Activated CD8-positive, alpha-beta memory T cell treated with anti-CD3 and anti-CD28 coated beads for 1 hour (primary cell): ENCODE measurements around the gene LGALS7.
A peak's percentile ranks its signal among the peaks of the same experiment; 100 is the strongest.

Experiments used
- DNase-seq, 2 donors: peaks; one replicate each; pipeline ENCODE4 v3.0.0-alpha.2; 2020; ENCODE audit warnings: low read depth in 1 of 2; ENCODE audit errors: extremely low read depth in 1 of 2

Gene LGALS7

DNA sequence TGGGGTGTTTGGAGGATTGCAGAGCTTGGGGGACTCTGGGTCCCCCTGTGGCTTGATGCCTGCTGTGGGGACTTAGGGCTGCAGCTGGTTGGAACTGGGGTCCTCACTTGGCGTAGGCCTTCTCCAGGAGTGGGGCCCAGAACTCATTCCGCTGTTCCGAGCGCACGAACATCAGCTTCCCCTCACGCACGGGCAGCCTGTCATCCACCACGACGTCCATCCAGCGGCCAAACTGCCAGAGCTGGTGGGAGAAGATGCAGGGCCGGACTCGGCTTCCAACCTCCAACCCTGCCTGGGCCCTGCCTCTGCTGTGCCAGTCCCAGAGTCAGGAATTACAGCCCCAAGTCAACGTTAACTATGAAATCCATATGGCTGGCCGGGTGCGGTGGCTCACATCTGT, 31.6 kb downstream of the LGALS7 start:
- DNase-seq, result no peak

DNA sequence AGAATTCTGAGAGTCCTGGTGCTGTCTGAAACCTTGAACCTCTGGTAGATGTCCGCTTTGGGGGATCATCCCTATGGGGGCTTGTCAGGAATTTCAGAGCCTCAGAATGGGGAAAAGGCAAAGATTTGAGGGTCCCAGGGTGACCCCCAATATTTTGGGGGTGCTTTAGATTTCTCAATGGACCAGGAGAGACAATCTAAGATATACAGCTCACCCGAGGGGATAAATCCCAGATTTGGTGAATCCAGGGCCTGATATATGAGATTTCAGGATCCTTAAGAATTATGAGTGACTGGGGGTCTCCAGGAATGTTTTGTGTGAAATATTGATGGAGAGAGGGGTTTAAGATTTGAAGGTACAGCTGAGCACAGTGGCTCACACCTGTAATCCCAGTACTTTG, 32.4 kb downstream of the LGALS7 start:
- DNase-seq, result no peak

DNA sequence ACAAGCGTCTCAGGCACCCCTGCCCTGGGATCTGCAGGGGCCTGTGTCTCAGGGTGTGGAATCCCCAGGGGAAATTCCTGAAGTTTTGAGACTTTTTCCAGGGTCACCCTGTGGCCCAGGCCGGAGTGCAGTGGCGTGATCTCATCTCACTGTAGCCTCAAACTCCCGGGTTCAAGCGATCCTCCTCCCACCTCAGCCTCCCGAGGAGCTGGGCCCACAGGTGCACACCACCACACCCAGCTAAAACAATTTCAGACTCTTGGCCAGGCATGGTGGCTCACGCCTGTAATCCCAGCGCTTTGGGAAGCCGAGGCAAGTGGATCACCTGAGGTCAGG, 33.1 kb downstream of the LGALS7 start:
- DNase-seq, result no peak

DNA sequence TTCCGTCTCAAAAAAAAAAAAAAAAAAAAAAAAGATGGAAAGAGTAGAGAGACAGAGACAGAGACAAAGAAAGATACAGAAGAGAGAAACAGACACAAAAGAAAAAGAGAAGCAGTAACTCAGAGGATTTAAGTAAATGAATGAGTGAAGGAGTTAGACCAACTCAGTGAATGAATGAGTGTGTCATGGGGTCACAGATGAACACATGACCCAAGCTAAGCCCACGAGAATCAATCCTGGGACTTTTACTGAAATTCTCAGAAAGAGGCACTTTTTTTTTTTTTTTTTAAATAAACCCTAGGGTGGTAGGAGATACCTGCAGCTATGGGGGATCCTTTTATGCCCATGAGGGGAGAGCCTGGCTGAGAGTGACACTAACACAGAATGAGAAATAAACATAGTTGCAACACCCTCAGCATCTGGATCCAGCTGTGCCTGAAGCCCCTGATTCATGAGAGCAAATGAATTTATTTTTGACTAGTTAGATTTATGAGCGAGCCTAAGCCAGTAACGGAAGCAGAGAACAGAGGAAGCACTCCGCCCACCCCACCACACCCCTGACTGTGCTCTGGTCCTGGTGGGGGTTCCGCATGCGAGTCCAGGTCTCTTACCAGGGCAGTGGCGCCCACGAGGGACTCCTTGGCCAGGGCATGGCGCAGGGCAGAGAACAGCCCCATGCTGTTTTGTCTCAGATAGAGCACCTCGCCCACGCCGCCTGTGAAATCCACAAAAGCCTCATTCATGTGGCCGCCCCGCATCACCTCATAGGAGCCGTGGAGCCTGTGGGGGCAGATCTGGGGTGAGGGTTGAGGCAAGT, 33.7 kb downstream of the LGALS7 start:
- no peak for DNase-seq

DNA sequence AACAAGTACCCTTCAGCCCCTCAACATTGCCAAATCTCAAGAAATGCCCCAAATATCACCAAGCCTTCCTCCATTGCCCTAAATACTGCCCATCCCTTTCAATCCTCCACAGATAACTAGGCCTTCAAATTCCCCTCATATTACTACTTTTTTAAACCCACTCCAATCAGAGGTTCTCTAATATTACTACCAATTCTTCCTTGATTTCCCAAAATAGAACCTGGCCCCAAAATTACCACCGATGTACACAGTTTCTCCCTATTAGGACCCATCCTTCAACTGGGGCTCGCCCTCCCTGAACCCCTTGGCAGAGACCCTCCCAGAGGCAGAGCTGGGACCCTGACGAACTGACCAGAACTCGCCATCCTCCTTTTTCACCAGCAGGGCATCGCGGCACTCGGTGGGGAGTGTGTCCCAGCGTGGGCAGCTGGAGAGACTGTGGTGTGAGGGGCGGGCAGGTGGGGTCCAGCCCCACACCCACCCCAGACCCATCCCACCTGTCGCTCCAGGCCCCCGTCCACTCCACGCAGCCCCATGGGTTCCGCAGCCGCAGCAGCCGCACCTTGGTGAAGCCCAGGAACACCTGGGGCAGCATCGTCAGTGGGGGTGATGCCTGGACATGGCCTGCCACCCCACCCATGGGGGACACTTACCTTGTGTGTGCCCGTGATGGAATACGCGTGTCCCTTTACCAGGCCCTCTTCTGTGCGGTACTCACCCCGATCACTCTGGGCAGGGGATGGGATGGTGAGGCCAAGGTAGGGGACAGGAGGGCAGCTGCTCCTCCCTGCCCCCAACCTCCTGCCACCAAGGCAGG, 35.2 kb downstream of the LGALS7 start:
- no peak for DNase-seq

DNA sequence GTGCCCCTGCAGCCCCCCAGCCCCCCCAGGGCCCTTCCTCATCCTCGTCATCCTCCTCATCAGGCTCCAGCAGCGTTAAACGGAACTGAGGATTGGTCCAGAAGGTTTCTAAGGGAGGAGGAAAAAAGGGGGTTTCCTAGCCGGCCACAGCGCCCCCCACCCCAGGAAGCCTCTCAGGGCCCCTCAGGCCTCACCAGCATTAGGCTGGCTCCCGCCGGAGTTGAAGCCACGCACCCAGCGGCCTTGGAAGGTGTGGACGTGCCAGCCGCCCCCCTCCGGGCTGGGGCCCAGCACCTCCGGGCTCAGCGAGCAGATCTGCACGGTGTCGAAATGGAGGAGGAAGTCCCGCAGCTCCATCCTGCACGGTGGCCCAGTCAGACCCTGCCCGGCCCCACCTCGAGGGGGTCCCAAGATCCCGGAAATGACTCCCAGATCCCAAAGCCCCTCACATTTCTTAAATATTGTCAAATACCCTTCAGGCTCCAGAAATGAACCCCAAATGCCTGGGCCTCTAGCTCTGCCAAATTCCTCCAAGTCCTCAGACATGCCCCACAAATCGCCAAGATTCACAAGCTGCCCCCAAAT, 35.9 kb downstream of the LGALS7 start:
- DNase-seq, result no peak

DNA sequence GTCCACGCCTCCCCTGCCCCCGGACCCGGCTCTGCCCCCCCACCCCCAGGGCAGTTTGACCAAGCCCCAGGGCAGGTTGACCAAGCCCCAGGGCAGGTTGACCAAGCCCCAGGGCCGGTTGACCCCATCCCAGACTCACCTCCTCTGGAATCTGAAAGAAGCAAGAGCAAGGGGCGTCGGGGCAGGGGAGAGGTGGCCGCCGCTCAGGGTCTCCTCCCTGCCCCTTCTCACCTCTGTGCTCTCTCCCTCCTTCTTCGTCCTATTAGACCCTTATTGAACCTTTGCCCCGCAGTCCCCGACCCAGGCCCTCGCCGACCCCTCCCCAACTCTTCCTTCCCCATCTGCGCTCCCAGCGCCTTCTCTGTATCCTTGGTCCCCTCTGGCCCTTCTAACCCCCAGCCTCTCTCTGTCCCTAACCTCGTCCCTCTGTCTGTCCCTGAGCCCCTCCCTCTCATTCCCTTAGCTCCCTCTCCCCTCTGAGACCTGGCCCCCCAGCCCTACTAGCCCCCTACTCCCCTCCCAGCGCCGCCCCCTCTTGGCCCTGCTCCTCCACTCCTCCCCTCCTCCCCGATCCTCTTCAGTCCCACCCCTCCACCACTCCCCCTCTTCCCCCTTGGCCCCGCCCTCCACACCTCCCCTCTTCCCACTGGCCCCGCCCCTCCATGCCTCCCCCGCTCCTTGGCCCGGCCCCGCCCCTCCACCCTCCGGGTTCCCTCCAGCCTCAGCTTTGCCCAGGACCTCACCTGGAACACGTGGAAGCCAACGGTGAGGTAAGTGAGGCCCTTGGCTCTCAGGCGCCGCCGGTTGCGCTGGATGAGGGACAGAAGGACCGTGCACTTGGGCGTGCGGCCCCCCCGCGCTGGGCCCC, 36.7 kb downstream of the LGALS7 start:
- DNase-seq, result peak; percentile 38 to 47

DNA sequence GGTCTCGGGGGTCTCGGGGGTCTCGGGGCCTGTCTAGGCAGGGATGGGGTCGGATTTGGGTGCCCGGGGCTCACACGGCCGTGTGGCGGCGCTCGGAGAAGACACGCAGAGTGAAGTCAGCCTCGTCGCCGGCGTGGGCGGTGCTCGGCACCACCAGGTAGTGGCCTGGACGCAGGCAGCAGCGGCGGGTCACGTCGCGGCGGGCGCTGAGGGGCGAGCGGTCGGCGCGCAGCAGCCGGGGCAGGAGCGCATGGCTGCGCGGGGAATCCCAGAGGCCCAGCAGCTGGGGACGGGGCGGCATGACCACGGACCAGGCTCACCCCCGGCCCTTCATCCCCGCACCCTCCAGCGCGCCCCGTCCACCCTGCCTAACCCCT, 37.3 kb downstream of the LGALS7 start:
- peak; percentile 25 to 39 for DNase-seq

DNA sequence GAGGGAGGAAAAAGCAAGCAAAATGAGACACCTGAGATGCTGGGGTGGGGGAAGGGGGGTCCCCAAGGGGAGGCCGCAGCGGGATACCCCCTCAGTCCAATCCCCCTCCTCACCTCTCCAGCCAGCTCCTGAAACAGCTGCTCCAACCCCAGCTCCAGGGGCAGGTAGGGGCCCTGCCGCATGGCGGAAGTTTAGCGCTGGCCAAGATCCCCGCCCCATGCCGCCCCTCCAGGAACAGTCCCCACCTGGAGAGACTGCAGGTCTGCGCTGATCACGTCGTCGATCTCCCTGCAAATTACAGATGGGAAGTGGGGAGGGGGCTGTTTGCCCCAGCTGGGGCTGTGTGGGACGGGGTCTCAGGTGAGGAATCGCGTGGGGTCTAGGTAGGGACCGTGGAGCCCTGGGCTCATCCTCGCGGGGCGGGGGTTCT, 38.0 kb downstream of the LGALS7 start:
- no peak for DNase-seq

DNA sequence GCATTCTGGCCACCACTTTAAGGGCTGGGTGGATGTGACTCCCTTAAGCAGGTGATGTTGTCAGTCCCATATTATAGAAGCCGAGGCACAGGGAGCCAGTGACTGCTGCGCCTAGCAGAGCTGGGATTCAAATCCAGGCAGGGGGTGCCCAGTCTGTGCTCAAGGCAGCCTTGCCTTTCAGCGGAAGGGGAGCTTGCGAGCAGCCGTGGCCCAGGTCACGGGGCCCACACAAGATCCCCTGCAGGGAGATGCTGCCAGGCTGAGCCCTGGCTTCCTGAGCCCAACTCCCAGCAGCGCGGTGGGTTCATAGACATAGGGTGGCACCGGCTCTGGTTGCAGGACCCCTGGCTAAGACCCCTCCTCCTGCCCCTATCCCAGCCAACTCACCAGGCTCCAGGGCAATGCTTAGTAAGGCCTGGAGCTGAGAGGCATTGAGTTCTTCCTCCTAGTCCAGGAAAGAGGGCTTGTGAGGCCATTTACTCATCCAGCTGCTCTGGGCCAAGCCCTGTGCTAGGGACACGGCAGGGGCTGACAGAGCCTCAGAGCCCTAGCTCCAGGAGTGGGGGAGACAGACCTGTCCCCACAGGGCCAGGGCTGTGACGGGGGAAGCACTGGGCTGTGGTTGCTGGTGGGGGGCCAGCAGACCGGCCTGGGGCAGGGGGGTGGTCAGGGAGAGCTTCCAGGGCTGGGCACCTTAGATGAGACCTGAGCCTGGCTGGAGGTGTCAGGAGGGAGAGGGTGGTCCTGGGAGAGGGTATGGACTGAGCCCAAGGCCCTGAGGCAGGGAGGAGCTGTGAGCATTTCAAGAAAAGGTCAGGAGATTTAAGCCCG, 38.7 kb downstream of the LGALS7 start:
- DNase-seq, result no peak

DNA sequence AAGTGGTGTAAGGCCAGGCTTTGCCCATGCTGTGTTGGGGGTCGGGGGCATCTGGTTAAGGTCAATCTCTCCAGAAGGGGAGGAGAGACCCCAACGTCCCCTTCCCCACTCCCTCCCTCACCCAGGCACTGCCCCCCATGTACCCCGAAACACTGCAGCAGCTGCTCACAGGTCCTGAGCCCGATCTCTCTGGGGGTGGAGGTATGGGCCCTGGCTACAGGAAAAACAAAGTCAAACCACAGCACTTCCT, 39.2 kb downstream of the LGALS7 start:
- DNase-seq, result no peak

DNA sequence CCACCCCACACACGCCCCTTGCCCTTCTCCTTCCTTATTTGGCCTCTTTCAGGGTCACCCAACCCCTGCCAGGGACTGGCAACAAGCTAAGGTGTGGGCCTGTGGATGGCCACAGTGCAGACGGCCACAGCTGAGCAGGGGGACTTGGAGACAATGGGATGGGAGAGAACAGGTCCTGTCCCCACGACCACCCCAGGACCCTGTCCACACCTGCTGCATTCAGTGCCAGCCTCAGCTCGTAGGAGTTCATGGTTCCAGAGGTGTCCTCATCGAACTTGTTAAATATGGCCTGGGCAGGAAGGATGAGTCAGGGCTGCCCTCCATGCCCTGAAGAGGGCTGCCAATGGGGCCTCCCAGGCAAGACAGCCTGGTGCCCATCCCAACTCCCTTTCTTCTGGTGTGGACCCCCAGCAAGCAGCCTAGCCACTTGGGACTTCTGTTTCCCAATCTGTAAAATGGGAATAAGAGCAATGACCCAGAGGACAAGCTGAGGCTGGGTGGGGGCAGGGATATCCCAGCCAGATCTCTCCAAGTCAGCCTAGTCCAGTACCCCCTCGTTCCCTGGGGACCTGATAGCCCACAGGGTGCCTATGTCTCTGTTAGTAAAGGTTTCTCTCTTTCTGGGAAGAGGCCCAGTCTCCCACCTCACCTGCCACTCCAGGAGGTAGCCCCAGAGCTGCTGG, 39.7 kb downstream of the LGALS7 start:
- DNase-seq, result no peak

DNA sequence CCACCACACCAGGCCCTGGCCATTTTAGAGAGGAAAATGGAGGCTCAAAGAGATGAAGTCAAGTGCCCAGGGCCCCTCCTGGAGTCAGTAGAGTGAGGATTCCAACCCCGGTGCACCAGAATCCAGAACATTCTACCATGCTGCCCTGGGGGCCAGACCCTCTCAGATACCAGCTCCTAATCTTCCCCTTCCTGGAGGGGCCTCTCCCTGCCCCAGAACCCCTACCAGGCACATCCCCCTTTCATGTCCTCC, 40.1 kb downstream of the LGALS7 start:
- no peak for DNase-seq

DNA sequence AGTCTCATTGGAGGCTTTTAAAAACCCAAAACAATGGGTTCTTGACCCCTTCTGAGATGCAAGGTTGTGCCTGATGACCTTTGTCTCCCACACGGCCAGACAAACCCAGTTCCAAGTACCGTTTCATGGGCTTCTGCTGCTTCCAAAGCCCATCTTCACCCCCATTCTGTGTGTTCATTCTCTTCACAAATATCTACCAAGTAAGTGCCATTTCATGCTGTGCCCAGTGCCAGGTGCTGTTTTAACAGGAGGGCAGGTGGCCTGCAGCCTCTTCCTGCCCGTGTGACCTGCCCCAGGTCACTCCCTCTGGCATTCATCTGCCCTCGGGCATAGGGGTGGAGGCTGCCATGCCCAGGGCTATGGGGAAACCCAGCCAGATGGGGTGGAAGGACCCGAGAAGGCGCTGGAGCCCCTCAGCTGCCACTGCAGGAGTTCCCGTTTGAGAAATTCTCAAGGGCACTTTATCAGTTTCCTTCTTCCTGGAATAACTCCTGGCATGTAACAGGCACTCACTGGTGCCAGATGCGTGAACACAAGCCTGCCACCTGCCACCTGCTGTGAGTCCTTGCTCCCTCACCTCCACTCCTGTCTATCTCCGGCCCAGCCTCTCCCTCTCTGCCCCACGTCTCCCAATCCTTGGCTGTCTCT, 41.5 kb downstream of the LGALS7 start:
- no peak for DNase-seq

DNA sequence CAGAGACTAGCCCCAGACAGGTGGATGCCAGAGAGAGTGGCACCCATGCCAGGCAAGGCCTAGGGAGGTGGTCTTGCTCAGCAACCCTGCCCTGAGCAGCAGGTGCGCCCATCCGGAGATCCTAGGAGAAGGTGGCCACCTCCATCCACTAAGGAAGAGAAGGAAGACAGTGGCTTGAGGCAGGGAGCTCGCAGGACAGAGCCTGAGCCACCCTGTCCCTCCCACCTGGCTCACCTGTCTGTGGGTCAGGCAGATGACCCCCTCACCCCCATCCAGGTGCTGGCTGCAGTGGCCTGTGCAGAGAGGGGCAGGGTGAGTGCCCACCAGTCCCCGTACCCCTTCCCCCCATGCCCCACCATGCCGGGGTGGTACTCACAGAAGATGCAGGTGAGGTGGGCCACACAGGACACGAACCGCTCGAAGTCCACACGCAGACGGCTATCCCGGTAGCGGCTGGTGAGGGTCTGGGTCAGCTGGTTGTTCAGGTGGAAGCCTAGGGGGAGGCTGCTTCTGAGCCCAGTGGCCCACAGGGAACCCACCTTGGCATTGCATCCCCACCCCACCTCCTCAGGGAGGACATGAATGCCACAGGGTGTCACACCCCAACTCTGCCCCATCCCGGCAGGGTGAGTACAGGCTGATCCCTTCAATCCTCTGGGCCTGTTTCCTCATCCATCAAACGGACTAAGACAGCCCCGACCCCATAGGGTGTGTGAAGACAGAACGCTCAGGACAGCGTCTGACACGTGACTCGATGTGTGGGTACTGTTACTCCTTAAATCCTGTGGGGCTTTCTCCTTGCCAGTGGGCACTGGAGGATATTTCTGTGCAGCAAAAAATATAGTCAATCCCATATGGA, 42.4 kb downstream of the LGALS7 start:
- no peak for DNase-seq

DNA sequence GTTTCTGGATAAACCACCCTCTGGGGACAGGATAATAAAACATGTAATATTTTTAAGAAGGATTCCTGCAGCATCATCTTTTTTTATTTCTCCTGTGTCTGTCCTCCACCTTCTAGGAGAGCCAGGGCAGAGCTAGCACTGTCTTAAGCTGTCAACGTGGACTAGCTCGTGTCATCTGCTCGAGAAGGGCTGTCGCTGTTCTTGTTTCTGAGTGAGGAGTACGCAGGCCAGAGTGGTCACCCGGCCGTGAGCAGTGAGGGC, 42.9 kb downstream of the LGALS7 start:
- no peak for DNase-seq

DNA sequence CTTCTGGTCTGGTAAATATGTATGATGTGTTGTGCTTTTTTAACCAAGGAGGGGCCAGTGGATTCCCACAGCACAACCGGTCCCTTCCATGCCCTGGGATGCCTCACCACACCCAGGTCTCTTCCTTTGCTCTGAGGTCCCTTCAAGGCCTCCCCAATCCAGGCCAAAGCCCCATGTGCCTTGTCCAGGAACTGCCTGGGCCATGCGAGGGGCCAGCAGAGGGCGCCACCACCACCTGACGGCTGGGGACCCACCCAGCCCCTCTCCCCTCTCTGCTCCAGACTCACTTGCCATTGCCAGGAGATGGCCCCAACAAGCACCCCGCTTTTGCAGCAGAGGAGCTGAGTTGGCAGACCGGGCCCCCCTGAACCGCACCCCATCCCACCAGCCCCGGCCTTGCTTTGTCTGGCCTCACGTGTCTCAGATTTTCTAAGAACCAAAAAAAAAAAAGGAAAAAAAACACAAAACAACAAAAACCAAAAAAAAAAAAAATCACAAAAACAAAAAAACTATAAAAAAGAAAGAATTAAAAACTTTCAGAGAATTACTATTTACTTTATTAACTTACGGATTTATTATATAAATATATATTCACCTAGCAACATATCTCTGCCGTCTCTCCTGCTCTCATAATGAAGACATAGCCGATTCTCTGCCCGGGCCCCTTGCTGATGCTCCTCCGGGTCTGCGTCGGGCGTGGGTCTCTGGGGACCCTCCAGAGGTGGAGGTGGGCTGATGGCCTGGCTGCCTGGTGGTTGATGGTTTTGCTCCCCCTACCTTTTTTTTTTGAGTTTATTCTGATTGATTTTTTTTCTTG, 43.5 kb downstream of the LGALS7 start:
- DNase-seq, result peak; percentile 42 to 71
